Measurements from ENCODE around the gene ZMYM1. TPM values are rescaled to one million over a fixed set of nuclear protein-coding genes. Genes with fewer than 3 reads are reported as not detected.
"Not testable (repeated sequence)": the region's sequence is repeated elsewhere in the genome, so short reads cannot be mapped to it uniquely, and the experiment has no call there.

The ZMYM1 gene
- total RNA-seq, 2 donors from 2014 or later = 1.8 to 3.5 TPM

DNA sequence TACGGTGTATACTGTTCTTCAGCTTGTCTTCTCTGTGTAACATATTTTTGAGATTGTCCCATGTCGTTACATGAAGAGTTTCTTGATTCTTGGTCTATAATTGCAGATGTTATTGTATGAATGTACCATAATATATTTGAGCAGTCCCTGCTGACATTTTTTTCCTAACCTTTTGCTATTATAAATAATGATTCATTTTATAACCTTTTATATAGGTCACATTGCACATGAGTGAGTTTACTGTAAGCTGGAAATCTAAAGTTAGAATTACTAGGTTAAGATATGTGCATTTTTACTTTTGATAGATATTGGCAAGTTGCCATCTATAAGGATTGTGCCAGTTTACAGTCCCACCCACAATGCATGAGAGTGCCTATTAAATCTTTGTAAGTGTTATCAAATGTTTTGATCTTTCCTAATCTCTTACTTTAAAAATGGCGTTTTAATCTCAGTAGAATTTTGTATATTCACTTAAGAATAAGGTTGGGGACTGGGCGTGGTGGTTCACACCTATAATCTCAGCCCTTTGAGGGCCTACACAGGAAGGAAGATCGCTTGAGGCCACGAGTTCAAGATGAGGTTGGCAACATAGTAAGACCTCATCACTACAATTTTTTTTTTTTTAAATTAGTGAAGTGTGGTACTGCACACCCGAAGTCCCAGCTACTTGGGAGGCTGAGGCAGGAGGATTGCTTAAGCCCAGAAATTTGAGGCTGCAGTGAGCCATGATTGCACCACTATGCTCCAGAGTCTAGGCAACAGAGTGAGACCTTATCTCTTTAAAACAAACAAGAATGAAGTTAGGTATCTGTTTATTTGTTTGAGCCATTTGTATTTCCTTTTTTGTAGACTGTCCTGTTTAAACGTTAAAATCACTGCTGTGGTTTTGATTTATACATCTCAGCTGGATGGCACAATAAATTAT, 36.5 kb downstream of the ZMYM1 start:
- ATAC-seq (replicated peaks) = no peak
- H3K9me3 Mint-ChIP-seq = no peaks in the 10 kb centered on the region

DNA sequence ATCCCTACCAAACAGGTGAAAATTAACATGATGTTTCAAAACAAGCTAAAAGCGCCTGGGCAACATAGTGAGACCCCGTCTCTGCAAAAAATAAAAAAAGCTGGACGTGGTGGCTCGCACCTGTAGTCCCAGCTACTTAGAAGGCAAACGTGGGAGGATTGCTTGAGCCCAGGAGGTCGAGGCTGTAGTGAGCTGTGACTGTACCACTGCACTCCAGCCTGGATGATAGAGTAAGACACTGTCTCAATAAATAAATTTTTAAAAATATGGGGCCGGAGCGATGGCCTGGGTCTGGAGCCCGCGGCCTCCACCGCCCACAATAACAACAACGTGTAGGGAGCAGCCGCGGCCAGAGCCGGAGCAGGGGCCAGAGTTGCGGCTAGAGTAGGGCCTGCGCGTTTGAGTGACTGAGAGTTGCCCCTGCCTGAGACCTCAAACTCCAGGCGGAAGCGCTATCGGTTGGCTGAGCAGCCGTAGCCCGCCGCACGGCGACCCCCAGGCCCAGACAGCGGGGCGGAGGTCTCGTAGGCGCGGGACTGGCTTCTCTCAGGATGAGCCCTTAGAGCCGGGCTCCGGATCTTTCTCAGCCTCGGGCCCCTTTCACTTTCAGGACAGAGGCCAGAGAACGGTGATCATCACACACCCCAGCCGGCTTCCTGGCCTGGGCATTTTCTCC, 41.4 kb downstream of the ZMYM1 start:
- peak; percentile 44 for ATAC-seq (replicated peaks)
- Mint-ChIP-seq H3K9me3 (peaks cover 3% of the 10 kb centered on the region), H3K27me3 (peaks cover 7% of the 10 kb centered on the region), H3K36me3 (ENCODE audit: low read depth) (no peaks in the 10 kb centered on the region), H3K27ac (peak overlapping the region; percentile 63), H3K4me3 (peak overlapping the region; percentile 47), H3K4me1 (peaks cover 5% of the 10 kb centered on the region)

More for the DNA sequence above, 36.5 kb downstream of the ZMYM1 start:
- Mint-ChIP-seq H3K27me3 (peaks cover 7% of the 10 kb centered on the region), H3K4me3 (no peak overlapping the region), H3K4me1 (peaks cover 5% of the 10 kb centered on the region), H3K27ac (no peak overlapping the region), H3K36me3 (ENCODE audit: low read depth) (peaks cover 16% of the 10 kb centered on the region)

DNA sequence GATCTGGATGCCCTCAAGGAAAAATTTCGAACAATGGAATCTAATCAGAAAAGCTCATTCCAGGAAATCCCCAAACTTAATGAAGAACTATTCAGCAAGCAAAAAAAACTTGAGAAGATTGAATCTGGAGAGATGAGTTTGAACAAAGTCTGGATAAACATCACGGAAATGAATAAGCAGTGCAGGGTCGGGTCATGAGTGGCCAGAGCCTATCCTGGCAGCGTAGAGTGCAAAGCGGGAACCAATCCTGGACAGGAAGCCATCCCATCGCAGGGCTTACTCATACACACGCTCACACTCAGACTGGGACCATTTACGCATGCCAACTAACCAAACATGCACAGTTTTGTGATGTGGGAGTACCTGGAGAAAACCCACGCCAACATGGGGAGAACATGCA, 43.1 kb downstream of the ZMYM1 start:
- Mint-ChIP-seq H3K4me1 (peaks cover 5% of the 10 kb centered on the region), H3K4me3 (no peak overlapping the region), H3K27ac (no peak overlapping the region), H3K9me3 (peaks cover 3% of the 10 kb centered on the region), H3K36me3 (ENCODE audit: low read depth) (no peaks in the 10 kb centered on the region), H3K27me3 (peaks cover 7% of the 10 kb centered on the region)
- no peak for ATAC-seq (replicated peaks)

DNA sequence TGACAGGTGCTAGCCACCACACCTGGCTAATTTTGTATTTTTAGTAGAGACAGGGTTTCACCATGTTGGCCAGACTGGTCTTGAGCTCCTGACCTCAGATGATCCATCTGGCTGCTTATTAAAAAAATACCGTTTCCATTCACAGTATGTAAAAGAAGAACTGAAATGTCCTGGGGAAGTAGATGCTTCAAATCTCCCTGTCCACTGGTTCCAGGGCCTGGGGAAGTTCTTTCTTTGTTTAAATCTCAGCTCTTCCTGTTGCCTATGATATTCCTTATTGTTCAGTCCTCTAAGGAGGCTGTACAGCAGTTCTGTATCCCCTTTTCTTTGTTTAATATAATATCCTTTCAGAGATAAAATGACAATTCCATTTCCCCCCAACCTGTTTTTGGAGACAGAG, 47.4 kb downstream of the ZMYM1 start:
- Mint-ChIP-seq H3K36me3 (ENCODE audit: low read depth) (no peaks in the 10 kb centered on the region), H3K4me3 (no peak overlapping the region)
- ATAC-seq (replicated peaks) = no peak

DNA sequence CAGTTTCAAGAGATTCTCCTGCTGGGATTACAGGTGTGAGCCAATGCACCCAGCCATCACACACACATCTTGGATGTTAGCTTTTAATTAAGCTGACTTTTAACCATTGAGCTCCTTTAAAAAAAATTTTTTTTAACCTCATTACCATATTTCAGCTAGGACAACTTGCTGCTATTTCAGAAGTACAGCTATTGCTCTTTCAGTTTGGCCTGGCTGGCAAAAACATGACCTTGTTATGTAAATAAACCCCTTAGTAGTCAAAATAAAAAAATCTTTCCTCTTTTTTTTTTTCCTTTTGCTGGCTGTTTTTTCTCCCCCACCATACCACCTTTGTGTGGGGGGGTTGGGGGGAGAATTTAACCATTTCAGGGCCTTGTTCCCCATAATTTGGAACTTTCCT, 49.9 kb downstream of the ZMYM1 start:
- Mint-ChIP-seq H3K36me3 (ENCODE audit: low read depth) (no peaks in the 10 kb centered on the region), H3K4me3 (no peak overlapping the region), H3K4me1 (no peaks in the 10 kb centered on the region), H3K27ac (no peak overlapping the region), H3K9me3 (peaks cover 3% of the 10 kb centered on the region), H3K27me3 (no peaks in the 10 kb centered on the region)
- ATAC-seq (replicated peaks) = no peak

More for the DNA sequence above, 47.4 kb downstream of the ZMYM1 start:
- peaks cover 3% of the 10 kb centered on the region for H3K9me3 Mint-ChIP-seq
- no peak overlapping the region for H3K27ac Mint-ChIP-seq
- no peaks in the 10 kb centered on the region for H3K4me1 Mint-ChIP-seq
- no peaks in the 10 kb centered on the region for H3K27me3 Mint-ChIP-seq

DNA sequence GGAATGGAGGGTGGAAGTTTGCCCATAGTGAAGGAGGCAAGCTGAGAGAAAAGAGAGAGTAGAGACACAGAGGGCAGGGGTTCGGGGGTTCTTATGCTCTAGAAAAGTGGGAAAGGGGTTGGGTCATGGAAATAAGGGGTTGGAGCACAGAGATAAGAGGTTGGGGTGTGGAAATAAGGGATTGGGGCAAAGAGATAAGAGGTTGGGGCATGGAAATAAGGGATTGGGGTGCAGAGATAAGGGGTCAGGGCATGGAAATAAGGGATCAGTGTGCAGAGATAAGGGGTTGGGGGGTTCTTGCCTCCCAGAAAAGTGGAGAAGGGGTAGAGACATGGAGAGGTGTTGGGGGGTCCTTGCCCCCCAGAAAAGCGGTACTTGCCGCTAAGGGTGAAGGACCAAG, 57.6 kb downstream of the ZMYM1 start:
- Mint-ChIP-seq H3K4me3 (no peak overlapping the region), H3K4me1 (no peaks in the 10 kb centered on the region), H3K36me3 (ENCODE audit: low read depth) (no peaks in the 10 kb centered on the region), H3K27me3 (peaks cover 5% of the 10 kb centered on the region), H3K27ac (no peak overlapping the region), H3K9me3 (no peaks in the 10 kb centered on the region)
- no peak for ATAC-seq (replicated peaks)

DNA sequence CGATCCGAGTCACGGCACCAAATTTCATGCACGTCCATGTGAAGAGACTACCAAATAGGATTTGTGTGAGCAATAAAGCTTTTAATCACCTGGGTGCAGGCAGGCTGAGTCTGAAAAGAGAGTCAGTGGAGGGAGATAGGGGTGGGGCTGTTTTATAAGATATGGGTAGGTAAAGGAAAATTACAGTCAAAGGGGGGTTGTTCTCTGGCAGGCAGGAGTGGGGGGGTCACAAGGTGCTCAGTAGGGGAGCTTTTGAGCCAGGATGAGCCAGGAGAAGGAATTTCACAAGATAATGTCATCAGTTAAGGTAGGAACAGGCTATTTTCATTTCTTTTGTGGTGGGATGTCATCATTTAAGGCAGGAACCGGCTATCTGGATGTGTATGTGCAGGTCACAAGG, 58.4 kb downstream of the ZMYM1 start:
- H3K27ac Mint-ChIP-seq; ATAC-seq (replicated peaks); H3K4me3 Mint-ChIP-seq; H3K36me3 Mint-ChIP-seq (ENCODE audit: low read depth); H3K4me1 Mint-ChIP-seq; H3K9me3 Mint-ChIP-seq; H3K27me3 Mint-ChIP-seq: not testable (repeated sequence)

DNA sequence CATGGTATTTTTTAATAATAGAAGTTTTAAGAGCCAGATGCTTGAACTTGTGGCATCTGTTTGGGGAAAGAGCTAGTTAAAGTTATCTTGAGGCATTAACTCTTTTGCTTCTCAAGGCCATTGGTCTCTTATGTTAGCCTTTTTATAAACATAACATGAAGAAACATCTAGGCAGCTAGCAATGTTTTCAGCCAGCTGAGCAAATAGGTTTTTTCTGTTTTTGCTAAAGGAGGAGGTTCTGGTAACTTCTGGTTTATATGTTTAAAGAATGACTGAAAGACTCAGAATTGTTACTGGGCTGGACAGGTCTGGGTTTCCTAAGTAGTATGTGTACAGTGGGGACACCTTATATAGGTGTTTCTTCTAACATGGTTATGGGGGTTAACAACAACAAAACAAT, 63.1 kb downstream of the ZMYM1 start:
- not testable (repeated sequence) for H3K4me3 Mint-ChIP-seq; H3K36me3 Mint-ChIP-seq (ENCODE audit: low read depth); H3K9me3 Mint-ChIP-seq; H3K27me3 Mint-ChIP-seq; H3K4me1 Mint-ChIP-seq; H3K27ac Mint-ChIP-seq; ATAC-seq (replicated peaks)

DNA sequence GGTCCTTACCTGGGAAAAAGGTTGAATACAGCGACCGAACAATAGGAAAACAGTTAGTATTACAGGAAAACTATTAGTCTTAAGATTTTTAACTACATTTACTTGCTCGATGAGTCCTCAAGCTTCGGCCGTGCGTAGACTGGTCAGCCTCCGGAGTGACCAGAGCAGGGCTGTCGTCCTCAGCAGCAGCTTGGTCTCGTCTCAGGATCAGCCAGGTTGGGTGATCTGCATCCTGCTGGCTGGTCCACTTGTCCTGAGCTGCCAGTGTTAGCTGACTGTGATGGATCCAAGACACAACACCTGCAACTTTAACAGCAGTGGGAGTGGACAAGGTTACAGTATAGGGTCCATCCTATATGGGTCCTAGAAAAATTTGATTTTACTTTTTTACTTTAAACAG, 63.5 kb downstream of the ZMYM1 start:
- ATAC-seq (replicated peaks); H3K4me3 Mint-ChIP-seq: not testable (repeated sequence)

DNA sequence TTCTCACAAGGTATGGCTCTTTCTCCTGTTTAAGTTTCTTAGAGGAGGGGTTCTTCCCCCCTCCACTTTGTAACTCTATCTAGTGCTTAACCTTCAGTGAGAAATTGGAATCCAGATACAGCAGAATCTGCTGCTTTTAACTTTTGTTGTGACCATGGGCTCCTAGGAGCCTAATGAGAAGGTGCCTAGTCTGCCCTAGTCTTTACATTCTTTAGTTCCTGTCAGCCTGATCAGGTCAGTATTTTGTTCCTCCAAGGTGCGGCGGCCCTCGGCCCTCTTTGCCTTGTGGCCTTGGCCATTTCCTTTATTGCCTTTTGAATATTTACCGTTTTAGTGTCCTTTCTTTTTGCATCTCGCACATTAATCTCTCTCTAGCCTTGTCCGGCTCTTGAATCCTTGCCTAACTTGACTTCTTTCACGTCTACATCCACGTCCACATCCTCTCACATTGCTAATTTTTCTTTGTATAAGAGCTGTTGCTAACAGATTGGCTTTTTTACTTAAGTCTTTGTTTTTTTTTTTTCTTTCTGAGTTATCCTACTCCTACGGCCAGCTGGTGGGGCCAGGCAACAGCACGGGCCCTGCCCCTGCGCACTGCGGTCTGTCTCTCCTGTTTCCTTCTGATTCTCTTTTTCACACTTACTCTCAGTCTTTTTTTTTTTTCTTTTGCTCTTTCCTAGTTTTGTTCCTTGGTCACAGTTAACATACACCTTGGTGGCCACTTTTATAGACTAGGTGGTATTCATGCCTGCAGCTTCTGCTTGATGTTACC, 64.7 kb downstream of the ZMYM1 start:
- no peak for ATAC-seq (replicated peaks)
- Mint-ChIP-seq H3K9me3 (no peaks in the 10 kb centered on the region), H3K27ac (no peak overlapping the region), H3K4me3 (no peak overlapping the region), H3K36me3 (ENCODE audit: low read depth) (no peaks in the 10 kb centered on the region), H3K4me1 (peaks cover 9% of the 10 kb centered on the region), H3K27me3 (no peaks in the 10 kb centered on the region)

More for the DNA sequence above, 63.5 kb downstream of the ZMYM1 start:
- not testable (repeated sequence) for H3K27me3 Mint-ChIP-seq; H3K9me3 Mint-ChIP-seq; H3K36me3 Mint-ChIP-seq (ENCODE audit: low read depth); H3K27ac Mint-ChIP-seq; H3K4me1 Mint-ChIP-seq

DNA sequence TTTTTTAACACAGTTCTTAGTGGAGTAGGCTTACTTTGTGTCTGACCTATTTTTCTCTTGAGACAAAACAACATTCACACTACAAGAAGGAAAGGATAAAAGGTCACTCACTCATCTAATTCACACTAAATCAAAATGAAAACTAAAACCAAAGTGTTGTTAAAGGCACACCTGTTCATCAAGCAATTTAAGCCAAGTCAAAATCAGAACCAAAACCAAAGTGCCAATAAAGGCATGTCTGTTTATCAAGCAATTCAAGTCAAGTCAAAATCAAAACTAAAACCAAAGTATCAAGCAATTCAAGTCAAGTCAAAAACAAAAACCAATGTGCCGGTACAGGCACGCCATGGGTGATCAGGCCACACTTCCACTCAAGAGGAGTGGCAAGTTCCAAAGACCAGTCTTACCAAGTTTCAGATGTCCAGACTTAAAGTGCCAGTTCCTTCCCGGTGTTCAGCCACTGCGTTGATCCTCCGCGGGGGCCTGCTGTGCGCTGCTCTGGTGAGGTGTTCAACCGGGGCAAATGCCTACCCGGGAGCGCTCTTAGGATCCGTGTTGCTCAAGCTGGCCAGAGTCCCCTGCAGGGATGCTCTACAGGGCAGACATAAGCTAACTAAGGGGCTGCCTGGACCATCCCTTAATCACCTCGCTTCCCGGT, 66.8 kb downstream of the ZMYM1 start:
- H3K4me1 Mint-ChIP-seq = not testable (repeated sequence)
- H3K4me3 Mint-ChIP-seq = peak overlapping the region; percentile 61

DNA sequence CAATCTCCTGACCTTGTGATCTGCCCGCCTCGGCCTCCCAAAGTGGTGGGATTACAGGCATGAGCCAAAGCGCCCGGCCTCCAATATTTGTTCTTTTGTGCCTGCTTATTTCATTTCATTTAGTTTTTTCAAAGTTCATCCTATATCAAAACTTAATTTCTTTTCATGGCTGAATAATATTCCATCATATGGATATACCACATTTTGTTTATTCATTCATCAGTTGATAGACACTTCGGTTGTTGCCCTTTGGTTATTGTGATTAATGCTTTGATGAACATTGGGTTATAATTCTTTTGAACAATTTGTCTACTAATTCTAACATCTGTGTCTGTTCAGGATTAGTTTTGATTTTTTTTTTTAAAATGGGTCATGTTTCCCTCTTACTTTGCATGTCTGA, 72.0 kb downstream of the ZMYM1 start:
- Mint-ChIP-seq H3K4me1 (peaks cover 3% of the 10 kb centered on the region), H3K36me3 (ENCODE audit: low read depth) (no peaks in the 10 kb centered on the region), H3K4me3 (no peak overlapping the region), H3K27me3 (peaks cover 3% of the 10 kb centered on the region), H3K27ac (no peak overlapping the region), H3K9me3 (no peaks in the 10 kb centered on the region)
- no peak for ATAC-seq (replicated peaks)

More for the DNA sequence above, 66.8 kb downstream of the ZMYM1 start:
- H3K9me3 Mint-ChIP-seq; H3K36me3 Mint-ChIP-seq (ENCODE audit: low read depth); H3K27me3 Mint-ChIP-seq: not testable (repeated sequence)
- peak overlapping the region; percentile 84 for H3K27ac Mint-ChIP-seq
- ATAC-seq (replicated peaks) = peak; percentile 46

DNA sequence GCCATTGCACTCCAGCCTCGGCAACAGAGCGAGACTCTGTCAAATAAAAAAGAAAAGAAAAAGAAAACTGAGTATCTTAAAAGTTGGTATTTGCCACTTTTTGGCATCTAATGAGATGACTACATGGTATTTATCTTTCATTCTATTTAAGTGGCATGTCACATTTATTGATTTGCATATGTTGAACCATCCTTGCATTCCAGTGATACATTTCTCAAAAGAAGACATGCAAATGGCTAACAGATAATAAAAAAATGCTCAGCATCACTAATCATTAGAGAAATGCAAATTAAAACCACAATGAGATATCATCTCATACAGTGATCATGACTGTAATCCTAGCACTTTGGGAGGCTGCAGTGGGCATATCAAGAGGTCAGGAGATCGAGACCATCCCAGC, 85.7 kb downstream of the ZMYM1 start:
- Mint-ChIP-seq H3K4me3 (no peak overlapping the region), H3K4me1 (no peaks in the 10 kb centered on the region), H3K27ac (no peak overlapping the region), H3K9me3 (no peaks in the 10 kb centered on the region), H3K27me3 (no peaks in the 10 kb centered on the region), H3K36me3 (ENCODE audit: low read depth) (no peaks in the 10 kb centered on the region)
- ATAC-seq (replicated peaks) = no peak

Measured in activated T-helper 17 cell treated with anti-CD3 and anti-CD28 coated beads, Interleukin-2, amount 50 U/mL, for 72 hours (primary cell).